Smooth muscle cell (in vitro differentiated cells): ENCODE results near the gene ZFAND3. TPM values are rescaled to one million over a fixed set of nuclear protein-coding genes. Genes with fewer than 3 reads are reported as not detected.
A peak's percentile ranks its signal among the peaks of the same experiment; 100 is the strongest.

Experiments
- DNase-seq: peaks from one replicate; lab custom pipeline; 2025; ENCODE audit not compliant: unreplicated experiment; lab: John Stamatoyannopoulos, UW
- H2AFZ ChIP-seq: fragments of 200-600 bp; sonication (generic); 2 replicates; pipeline ENCODE4 v1.6.0; 2016; ENCODE audit warnings: antibody characterized with exemption, low read depth, mild to moderate bottlenecking
- H3F3A ChIP-seq: fragments of 200-600 bp; sonication (generic); 2 replicates; pipeline ENCODE4 v1.6.0; 2017; ENCODE audit warnings: antibody characterized with exemption, low read depth
- H3K27ac ChIP-seq: fragments of 200-600 bp; sonication (generic); 2 replicates; pipeline ENCODE4 v1.5.1; 2016; ENCODE audit warnings: low read depth, mild to moderate bottlenecking
- H3K27me3 ChIP-seq: fragments of 200-600 bp; sonication (generic); 2 replicates; pipeline ENCODE4 v1.6.1; 2016; ENCODE audit warnings: low read depth, mild to moderate bottlenecking
- H3K36me3 ChIP-seq: fragments of 200-600 bp; sonication (generic); 2 replicates; pipeline ENCODE4 v1.5.1; 2016; ENCODE audit warnings: low read depth
- H3K4me1 ChIP-seq: fragments of 200-600 bp; sonication (generic); 2 replicates; pipeline ENCODE4 v1.5.1; 2016; ENCODE audit warnings: low read depth
- H3K4me2 ChIP-seq: fragments of 200-600 bp; sonication (generic); 2 replicates; pipeline ENCODE4 v1.6.0; 2016; ENCODE audit warnings: mild to moderate bottlenecking
- H3K4me3 ChIP-seq: fragments of 200-600 bp; sonication (generic); 2 replicates; pipeline ENCODE4 v1.5.1; 2016; ENCODE audit warnings: mild to moderate bottlenecking
- H3K79me2 ChIP-seq: fragments of 200-600 bp; sonication (generic); 2 replicates; pipeline ENCODE4 v1.6.0; 2016; ENCODE audit warnings: low read depth, mild to moderate bottlenecking
- H3K9ac ChIP-seq: fragments of 200-600 bp; sonication (generic); 2 replicates; pipeline ENCODE4 v1.6.0; 2016; ENCODE audit warnings: low read depth
- H3K9me3 ChIP-seq: fragments of 200-600 bp; sonication (generic); replicated peaks from 2 replicates; pipeline ENCODE4 v1.5.1; 2016; ENCODE audit warnings: low read depth
- H4K20me1 ChIP-seq: fragments of 200-600 bp; sonication (generic); 2 replicates; pipeline ENCODE4 v1.6.0; 2016; ENCODE audit warnings: low read depth
- CTCF ChIP-seq: fragments of 200-600 bp; sonication (generic); IDR thresholded peaks from 2 replicates; pipeline ENCODE4 v1.5.1; 2017; ENCODE audit warnings: borderline replicate concordance, mild to moderate bottlenecking, antibody characterized with exemption; ENCODE audit not compliant: insufficient read depth, poor library complexity, severe bottlenecking
- WGBS: methylation state at CpG from one replicate; pipeline ENCODE4 v1.1.7; 2016; ENCODE audit warnings: low lambda C conversion rate; 5-methylcytosine and 5-hydroxymethylcytosine counted together
- polyA plus RNA-seq: library from polyadenylated mRNA; unstranded; fragments of >200 nt; fragmentation: Nextera tagmentation; extraction: Ambion mirVana; gene quantifications from 2 replicates; pipeline ENCODE4 v1.2.1, GENCODE V29; 2016
- total RNA-seq: library from RNA; depleted of rRNA; stranded (reverse); fragments of >200 nt; gene quantifications from 2 replicates; pipeline ENCODE4 v1.2.3, GENCODE V29; 2014

ZFAND3 gene
- total and polyA plus RNA-seq, 2 experiments from 2014 or later: 27.6 to 40.5 TPM

GRCh38 chr6:37965964-37966676, 146.6 kb downstream of the ZFAND3 start:
- H3K9ac ChIP-seq: no peak overlapping the region
- 89% methylated on average over 3 of the region's 3 CpGs for WGBS
- H3K9me3 ChIP-seq: no peaks in the 10 kb centered on the region
- H3K36me3 ChIP-seq: no peaks in the 10 kb centered on the region
- no peak for TF ChIP-seq CTCF
- no peaks in the 10 kb centered on the region for H3K4me1 ChIP-seq
- no peak overlapping the region for H3K4me3 ChIP-seq
- H3K4me2 ChIP-seq: no peak overlapping the region
- no peaks in the 10 kb centered on the region for H3K27me3 ChIP-seq
- H2AFZ ChIP-seq: no peak overlapping the region
- peaks cover 99% of the 10 kb centered on the region for H4K20me1 ChIP-seq
- DNase-seq: no peak
- H3K27ac ChIP-seq: peak overlapping the region; percentile 35
- peaks cover 84% of the 10 kb centered on the region for H3K79me2 ChIP-seq
- H3F3A ChIP-seq: no peaks in the 10 kb centered on the region

DNA sequence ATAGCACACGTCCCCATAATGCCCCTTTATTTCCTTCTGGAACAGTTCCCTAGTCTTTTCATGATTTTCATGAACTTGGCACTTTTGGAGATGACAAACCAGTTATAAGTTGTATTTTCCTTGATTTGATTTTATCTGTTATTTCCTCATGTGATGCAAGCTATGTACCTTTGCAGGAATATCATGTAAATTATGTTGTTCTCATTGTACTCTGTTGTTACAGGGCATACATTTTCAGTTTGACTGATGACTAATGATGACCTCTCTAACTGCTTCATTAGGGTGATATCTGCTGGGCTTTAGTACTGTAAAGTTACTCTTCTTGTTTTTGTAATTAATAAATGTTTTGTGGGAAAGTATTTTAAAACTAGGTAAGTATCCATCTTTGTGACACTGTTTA, 147.3 kb downstream of the ZFAND3 start:
- TF ChIP-seq CTCF: no peak
- 97% methylated on average over 1 of the region's 1 CpG for WGBS
- peaks cover 84% of the 10 kb centered on the region for H3K79me2 ChIP-seq

GRCh38 chr6:37967651-37968050, 148.1 kb downstream of the ZFAND3 start:
- Histone ChIP-seq H3K27ac (no peak overlapping the region), H3K79me2 (peaks cover 86% of the 10 kb centered on the region), H3K36me3 (no peaks in the 10 kb centered on the region), H4K20me1 (peaks cover 99% of the 10 kb centered on the region), H3F3A (no peaks in the 10 kb centered on the region), H3K9me3 (no peaks in the 10 kb centered on the region), H3K4me3 (no peak overlapping the region), H3K4me2 (no peak overlapping the region), H3K4me1 (no peaks in the 10 kb centered on the region), H2AFZ (no peak overlapping the region), H3K27me3 (no peaks in the 10 kb centered on the region), H3K9ac (no peak overlapping the region)
- WGBS: 96% methylated on average over 1 of the region's 1 CpG
- no peak for TF ChIP-seq CTCF
- DNase-seq: no peak

More for the DNA sequence above, 147.3 kb downstream of the ZFAND3 start:
- H3K4me3 ChIP-seq: no peak overlapping the region
- H3K36me3 ChIP-seq: no peaks in the 10 kb centered on the region
- DNase-seq: no peak
- no peak overlapping the region for H2AFZ ChIP-seq
- H3K27ac ChIP-seq: no peak overlapping the region
- peaks cover 99% of the 10 kb centered on the region for H4K20me1 ChIP-seq
- H3K27me3 ChIP-seq: no peaks in the 10 kb centered on the region
- H3K9me3 ChIP-seq: no peaks in the 10 kb centered on the region
- H3K9ac ChIP-seq: no peak overlapping the region
- H3K4me2 ChIP-seq: no peak overlapping the region
- H3F3A ChIP-seq: no peaks in the 10 kb centered on the region
- no peaks in the 10 kb centered on the region for H3K4me1 ChIP-seq

- Histone ChIP-seq H3K36me3 (peaks cover 6% of the 10 kb centered on the region), H3F3A (no peaks in the 10 kb centered on the region), H3K4me1 (no peaks in the 10 kb centered on the region), H2AFZ (no peak overlapping the region), H3K27me3 (no peaks in the 10 kb centered on the region), H3K4me2 (no peak overlapping the region), H3K9me3 (no peaks in the 10 kb centered on the region), H3K79me2 (peaks cover 98% of the 10 kb centered on the region), H3K4me3 (no peak overlapping the region), H3K9ac (no peak overlapping the region), H3K27ac (no peak overlapping the region), H4K20me1 (peaks cover 99% of the 10 kb centered on the region)
- WGBS: 73% methylated on average over 2 of the region's 2 CpGs
- no peak for DNase-seq
- no peak for TF ChIP-seq CTCF
These were observed 151.7 kb downstream of the ZFAND3 start for GRCh38 chr6:37971266-37971665.
